B cell (primary cell): ENCODE data around the gene RAP2A. TPM values are rescaled to one million over a fixed set of nuclear protein-coding genes. Genes with fewer than 3 reads are reported as not detected.

Source experiments
- ATAC-seq: fragments of 200-7000 bp; cut with Tn5 transposase; one replicate; pipeline ENCODE4 v1.10.0; 2021; ENCODE audit warnings: low read depth, mild to moderate bottlenecking, moderate number of reproducible peaks, moderate library complexity
- CTCF ChIA-PET: fragments of 350-600 bp; sonication (Branson Sonifier 250); formaldehyde crosslinking; loops from one replicate; lab custom pipeline; 2021; ENCODE audit warnings: antibody characterized with exemption, inconsistent platforms; lab: Charles Lee
- POLR2A ChIA-PET: fragments of 350-600 bp; sonication (Branson Sonifier 250); formaldehyde crosslinking; loops from one replicate; lab custom pipeline; 2021; ENCODE audit warnings: antibody characterized with exemption; lab: Charles Lee
- DNase-seq: peaks from one replicate; pipeline ENCODE4 v3.0.0; 2013
- H2AFZ ChIP-seq: 2 replicates; pipeline ENCODE4 v1.6.1; 2012; ENCODE audit warnings: mild to moderate bottlenecking, low read depth, low read length; ENCODE audit not compliant: insufficient read depth, poor library complexity, severe bottlenecking
- H3K27ac ChIP-seq, 2 donors: 1 replicate in 1 of 2; 2 replicates in 1 of 2; pipeline ENCODE4 v1.5.1; 2012 to 2013; ENCODE audit warnings: low read length in 2 of 2, mild to moderate bottlenecking in 2 of 2, moderate library complexity in 1 of 2
- H3K27me3 ChIP-seq, 4 experiments: fragments of 200-600 bp in 1 of 4; sonication (generic) in 1 of 4; replicated peaks in 1 of 4; 1 replicate in 2 of 4; 2 replicates in 2 of 4; pipeline versions ENCODE4 v1.6.1 to v1.7.0; 2013 to 2016; ENCODE audit warnings: low read length in 3 of 4, mild to moderate bottlenecking in 2 of 4, mixed read lengths in 1 of 4, moderate library complexity in 1 of 4; ENCODE audit not compliant: insufficient read depth in 4 of 4, control insufficient read depth in 3 of 4; ENCODE audit errors: control extremely low read depth in 1 of 4
- H3K36me3 ChIP-seq, 2 experiments: replicated peaks in 1 of 2; 1 replicate in 1 of 2; 2 replicates in 1 of 2; pipeline versions ENCODE4 v1.6.1 to v1.7.1; 2013; ENCODE audit warnings: low read length in 1 of 2; ENCODE audit not compliant: insufficient read depth in 2 of 2, control insufficient read depth in 1 of 2; ENCODE audit errors: control extremely low read depth in 1 of 2, extremely low read depth in 1 of 2
- H3K4me1 ChIP-seq, 2 donors: fragments of 200-600 bp in 1 of 2; sonication (generic) in 1 of 2; 1 replicate in 1 of 2; 2 replicates in 1 of 2; pipeline versions ENCODE4 v1.5.1 to v1.6.1; 2013 to 2017; ENCODE audit warnings: low read length in 2 of 2; ENCODE audit not compliant: control insufficient read depth in 2 of 2, insufficient read depth in 2 of 2
- H3K4me2 ChIP-seq: replicated peaks from 2 replicates; pipeline ENCODE3; 2012; ENCODE audit warnings: mild to moderate bottlenecking, low read depth, low read length; ENCODE audit not compliant: poor library complexity, severe bottlenecking
- H3K4me3 ChIP-seq, 5 experiments: fragments of 200-600 bp in 1 of 5; sonication (generic) in 1 of 5; 1 replicate in 3 of 5; 2 replicates in 2 of 5; pipeline versions ENCODE4 v1.5.1 to v1.7.0; 2011 to 2016; ENCODE audit warnings: low read length in 4 of 5, mild to moderate bottlenecking in 4 of 5, low read depth in 2 of 5, control low read depth in 1 of 5, moderate library complexity in 1 of 5; ENCODE audit not compliant: insufficient read depth in 1 of 5; ENCODE audit errors: control extremely low read depth in 1 of 5, extremely low read depth in 1 of 5
- H3K79me2 ChIP-seq: fragments of 200-600 bp; sonication (generic); one replicate; pipeline ENCODE4 v1.6.0; 2016; ENCODE audit warnings: low read length; ENCODE audit not compliant: control insufficient read depth, insufficient read depth
- H3K9ac ChIP-seq: fragments of 200-600 bp; sonication (generic); 2 replicates; pipeline ENCODE4 v1.6.1; 2017; ENCODE audit warnings: mild to moderate bottlenecking, low read length, moderate library complexity
- H3K9me3 ChIP-seq, 3 donors: one replicate each; pipeline versions ENCODE4 v1.6.1 to v1.7.1; 2013; ENCODE audit warnings: low read length in 2 of 3; ENCODE audit not compliant: control insufficient read depth in 2 of 3, insufficient read depth in 1 of 3; ENCODE audit errors: control extremely low read depth in 1 of 3
- H4K20me1 ChIP-seq: 2 replicates; pipeline ENCODE4 v1.6.0; 2012; ENCODE audit warnings: mild to moderate bottlenecking, low read length; ENCODE audit not compliant: insufficient read depth, control insufficient read depth, poor library complexity, severe bottlenecking
- H3K27ac Mint-ChIP-seq: one replicate; pipeline ENCODE4 v1.8.0; 2021; ENCODE audit warnings: mixed read lengths
- H3K27me3 Mint-ChIP-seq: one replicate; pipeline ENCODE4 v1.8.0; 2021; ENCODE audit warnings: mixed read lengths
- H3K4me1 Mint-ChIP-seq: one replicate; pipeline ENCODE4 v1.8.0; 2021; ENCODE audit warnings: mixed read lengths
- H3K4me3 Mint-ChIP-seq: one replicate; pipeline ENCODE4 v1.8.0; 2021; ENCODE audit warnings: mixed read lengths
- H3K9me3 Mint-ChIP-seq: one replicate; pipeline ENCODE4 v1.8.0; 2022; ENCODE audit warnings: mixed read lengths; ENCODE audit not compliant: insufficient read depth
- CTCF ChIP-seq: fragments of 200-600 bp; IDR thresholded peaks from one replicate; pipeline ENCODE4 v1.8.0; 2022; ENCODE audit warnings: antibody characterized with exemption, mild to moderate bottlenecking
- EZH2 ChIP-seq: IDR thresholded peaks from 2 replicates; pipeline ENCODE4 v1.6.1; 2012; ENCODE audit warnings: borderline replicate concordance, low read depth, mild to moderate bottlenecking, moderate library complexity, low read length; ENCODE audit not compliant: insufficient read depth, poor library complexity, severe bottlenecking
- WGBS: methylation state at CpG from one replicate; pipeline ENCODE4 v1.1.5; 2013; ENCODE audit warnings: missing lambda C conversion rate; ENCODE audit not compliant: insufficient coverage; 5-methylcytosine and 5-hydroxymethylcytosine counted together
- intact Hi-C: fragments of 100-400 bp; cut with micrococcal nuclease; formaldehyde crosslinking; loops from one replicate; pipeline ENCODE4 v1.10.0; 2022
- polyA plus RNA-seq: library from polyadenylated mRNA; depleted of rRNA; stranded (reverse); fragments of >200 nt; gene quantifications from 2 replicates; pipeline ENCODE4 v1.2.3, GENCODE V29; 2012
- total RNA-seq, 2 donors: library from RNA; stranded (reverse); fragments of 120-200 nt in 1 of 2; gene quantifications; 1 replicate in 1 of 2; 2 replicates in 1 of 2; pipeline versions ENCODE4 v1.2.3 to v1.2.4, GENCODE V29; 2013 to 2022

RAP2A gene
- total and polyA plus RNA-seq, 2 donors (not counting 1 experiment from before 2014, with no cell fraction given): 2.1 to 24.1 TPM

GRCh38 chr13:97474349-97474980, 40.5 kb downstream of the RAP2A start:
- Histone ChIP-seq H3K9me3 (no peaks in the 10 kb centered on the region), H3K4me1 (no peaks in the 10 kb centered on the region), H4K20me1 (no peaks in the 10 kb centered on the region), H3K4me2 (no peak overlapping the region), H3K4me3 (no peak overlapping the region), H3K27me3 (peaks cover 0 to 3% (median 0%) of the 10 kb centered on the region in 4 experiments), H3K27ac (no peak overlapping the region), H3K9ac (no peak overlapping the region), H3K36me3 (no peaks in the 10 kb centered on the region), H2AFZ (no peak overlapping the region), H3K79me2 (no peaks in the 10 kb centered on the region)
- intact Hi-C loops: no loop called here
- WGBS: 87% methylated on average over 5 of the region's 6 CpGs
- DNase-seq: no peak
- Mint-ChIP-seq H3K4me1 (peaks cover 2% of the 10 kb centered on the region), H3K27me3 (no peaks in the 10 kb centered on the region), H3K27ac (no peak overlapping the region), H3K9me3 (no peaks in the 10 kb centered on the region), H3K4me3 (no peak overlapping the region)
- no peak for ATAC-seq
- TF ChIP-seq CTCF (no peak), EZH2 (no peak)
- ChIA-PET CTCF (no interaction called here), POLR2A (no interaction called here)

GRCh38 chr13:97475011-97475410, 41.0 kb downstream of the RAP2A start:
- TF ChIP-seq CTCF: no peak
- TF ChIP-seq EZH2: no peak
- no CpG with 5 or more reads among the region's 4 CpGs for WGBS
- no peak overlapping the region for H3K4me3 Mint-ChIP-seq
- Histone ChIP-seq H3K4me2 (no peak overlapping the region), H3K36me3 (no peaks in the 10 kb centered on the region), H4K20me1 (no peaks in the 10 kb centered on the region), H3K27ac (no peak overlapping the region), H2AFZ (no peak overlapping the region), H3K27me3 (peaks cover 0 to 3% (median 1%) of the 10 kb centered on the region in 4 experiments), H3K4me1 (no peaks in the 10 kb centered on the region), H3K9me3 (no peaks in the 10 kb centered on the region), H3K4me3 (no peak overlapping the region), H3K79me2 (no peaks in the 10 kb centered on the region), H3K9ac (no peak overlapping the region)
- DNase-seq: no peak
- H3K9me3 Mint-ChIP-seq: no peaks in the 10 kb centered on the region
- ChIA-PET CTCF (no interaction called here), POLR2A (no interaction called here)
- no peak for ATAC-seq
- H3K27ac Mint-ChIP-seq: no peak overlapping the region
- H3K4me1 Mint-ChIP-seq: peaks cover 2% of the 10 kb centered on the region
- peaks cover 4% of the 10 kb centered on the region for H3K27me3 Mint-ChIP-seq
- intact Hi-C loops: no loop called here
